HepG2 (cell line): Measurements from ENCODE around the gene FMNL1. TPM values are rescaled to one million over a fixed set of nuclear protein-coding genes. Genes with fewer than 3 reads are reported as not detected.

Experiments
- ATAC-seq: fragments of 200-7000 bp; cut with Tn5 transposase; 3 replicates; pipeline ENCODE4 v1.9.1; 2020; ENCODE audit warnings: mild to moderate bottlenecking, moderate library complexity
- BruUV-seq: library from RNA; stranded (reverse); fragments of 400-500 nt; replicated peaks from 2 replicates; lab custom pipeline; 2021; lab: Mats Ljungman, UMichigan
- CTCF ChIA-PET: fragments of 300-600 bp; formaldehyde crosslinking; extraction: SDS; loops from one replicate; lab custom pipeline; 2021; ENCODE audit warnings: low total read pairs, inconsistent platforms, low intra/inter-chr PET ratio; lab: Yijun Ruan, JAX
- POLR2A ChIA-PET: fragments of 350-600 bp; sonication (Branson Sonifier 250); formaldehyde crosslinking; loops from one replicate; lab custom pipeline; 2020; ENCODE audit warnings: antibody characterized with exemption, inconsistent platforms; lab: Yijun Ruan, JAX
- DNase-seq: peaks from one replicate; pipeline ENCODE4 v3.0.0-alpha.2; 2015; ENCODE audit warnings: low spot score
- FAIRE-seq: peaks from 3 replicates; lab custom pipeline; 2011; peaks lifted over from hg19 to GRCh38; lab: Jason Lieb, UNC
- H2AFZ ChIP-seq: one replicate; pipeline ENCODE4 v1.6.1; 2011; ENCODE audit warnings: low read length, inconsistent platforms
- H3K27ac ChIP-seq: fragments of 300-600 bp; 3 replicates; pipeline ENCODE4 v1.8.0; 2011; ENCODE audit warnings: mixed run types, mild to moderate bottlenecking, mixed read lengths, low read length, inconsistent platforms; ENCODE audit not compliant: insufficient read depth; ENCODE audit errors: extremely low read length
- H3K27me3 ChIP-seq, 2 experiments: fragments of 200-600 bp in 1 of 2; 2 replicates in 1 of 2; 3 replicates in 1 of 2; pipeline versions ENCODE4 v1.6.0 to v1.8.0; 2011; ENCODE audit warnings: low read length in 2 of 2, mild to moderate bottlenecking in 2 of 2, moderate library complexity in 2 of 2, inconsistent platforms in 1 of 2; ENCODE audit not compliant: insufficient read depth in 2 of 2, control insufficient read depth in 1 of 2
- H3K36me3 ChIP-seq, 2 experiments: fragments of 200-600 bp in 1 of 2; replicated peaks in 1 of 2; 2 replicates in 1 of 2; 3 replicates in 1 of 2; pipeline versions ENCODE4 v1.5.1 to v1.8.0; 2011; ENCODE audit warnings: low read length in 2 of 2, inconsistent platforms in 1 of 2; ENCODE audit not compliant: insufficient read depth in 2 of 2, control insufficient read depth in 1 of 2
- H3K4me1 ChIP-seq: 2 replicates; pipeline ENCODE4 v1.5.1; 2012; ENCODE audit warnings: low read length, inconsistent platforms; ENCODE audit not compliant: insufficient read depth
- H3K4me2 ChIP-seq: 2 replicates; pipeline ENCODE4 v1.6.0; 2011; ENCODE audit warnings: low read depth, low read length, inconsistent platforms
- H3K4me3 ChIP-seq, 3 experiments: fragments of 200-600 bp in 1 of 3; sonication (generic), shearing (Covaris generic) in 1 of 3; replicated peaks in 1 of 3; 2 replicates each; pipeline ENCODE4 v1.5.1; 2011 to 2016; ENCODE audit warnings: low read length in 3 of 3, inconsistent platforms in 2 of 3, low read depth in 2 of 3, mild to moderate bottlenecking in 2 of 3, control low read depth in 1 of 3, mixed read lengths in 1 of 3; ENCODE audit not compliant: insufficient read depth in 1 of 3
- H3K79me2 ChIP-seq: one replicate; pipeline ENCODE4 v1.6.1; 2011; ENCODE audit warnings: low read length, inconsistent platforms; ENCODE audit not compliant: insufficient read depth
- H3K9ac ChIP-seq: 2 replicates; pipeline ENCODE4 v1.6.0; 2011; ENCODE audit warnings: mild to moderate bottlenecking, low read depth, low read length, inconsistent platforms; ENCODE audit not compliant: insufficient read depth
- H3K9me3 ChIP-seq: 2 replicates; pipeline ENCODE4 v1.5.1; 2012; ENCODE audit warnings: mild to moderate bottlenecking, low read length
- H4K20me1 ChIP-seq: 2 replicates; pipeline ENCODE4 v1.6.0; 2011; ENCODE audit warnings: inconsistent platforms, mild to moderate bottlenecking, low read length, moderate library complexity; ENCODE audit not compliant: insufficient read depth
- CREBL2 ChIP-seq: sonication (generic); formaldehyde crosslinking; IDR thresholded peaks from 2 replicates; pipeline ENCODE4 v1.8.1; 2023; ENCODE audit warnings: missing genetic modification reagents, mild to moderate bottlenecking, borderline replicate concordance
- EEA1 ChIP-seq: sonication (generic); formaldehyde crosslinking; IDR thresholded peaks from 2 replicates; pipeline ENCODE4 v1.5.1; 2020; ENCODE audit warnings: mild to moderate bottlenecking, missing genetic modification reagents, borderline replicate concordance
- FOXO1 ChIP-seq: sonication (generic); formaldehyde crosslinking; IDR thresholded peaks from 2 replicates; pipeline ENCODE4 v1.4.0; 2020; ENCODE audit warnings: missing genetic modification reagents
- GMEB2 ChIP-seq: IDR thresholded peaks from 2 replicates; pipeline ENCODE4 v1.6.1; 2016; ENCODE audit warnings: missing biosample characterization, missing genetic modification reagents, low read depth
- IKZF1 ChIP-seq: fragments of 450-650 bp; IDR thresholded peaks from 2 replicates; pipeline ENCODE4 v1.7.1; 2016
- MLXIP ChIP-seq: sonication (generic); formaldehyde crosslinking; IDR thresholded peaks from 2 replicates; pipeline ENCODE4 v1.9.0; 2021; ENCODE audit warnings: missing genetic modification reagents, borderline replicate concordance
- NFIB ChIP-seq: sonication (generic); formaldehyde crosslinking; IDR thresholded peaks from 2 replicates; pipeline ENCODE4 v1.9.0; 2021; ENCODE audit warnings: missing genetic modification reagents, mild to moderate bottlenecking, borderline replicate concordance
- ZNF75D ChIP-seq: sonication (generic); formaldehyde crosslinking; IDR thresholded peaks from 2 replicates; pipeline ENCODE4 v1.8.1; 2023; ENCODE audit warnings: missing genetic modification reagents, mild to moderate bottlenecking, borderline replicate concordance
- ZNF781 ChIP-seq: sonication (generic); formaldehyde crosslinking; IDR thresholded peaks from 2 replicates; pipeline ENCODE4 v1.5.1; 2020; ENCODE audit warnings: borderline replicate concordance, mild to moderate bottlenecking, missing genetic modification reagents; ENCODE audit errors: not compliant biosample characterization
- WGBS: methylation state at CpG from one replicate; pipeline ENCODE4 v1.1.6; 2017; ENCODE audit warnings: low lambda C conversion rate; 5-methylcytosine and 5-hydroxymethylcytosine counted together
- in situ Hi-C: cut with HindIII; loops from 2 replicates; pipeline ENCODE4 v1.10.0; 2017; ENCODE audit warnings: low pct_unique_long_range_greater_than_20kb; ENCODE audit not compliant: extremely low pct_ligation_motif_present
- intact Hi-C: fragments of 100-400 bp; cut with micrococcal nuclease; formaldehyde crosslinking; loops from one replicate; pipeline ENCODE4 v1.10.0; 2022; ENCODE audit not compliant: unreplicated experiment
- polyA plus RNA-seq, 8 experiments: library from polyadenylated mRNA; depleted of rRNA in 3 of 8; stranded (reverse) in 7 of 8; unstranded in 1 of 8; fragments of >200 nt; fragmentation: Illumina TruSeq in 4 of 8; extraction: Trizol in 4 of 8; gene quantifications; 2 replicates each; pipeline versions ENCODE4 v1.2.1 to v1.2.3, GENCODE V29; 2011 to 2016; ENCODE audit warnings: low read depth in 4 of 8, missing spikeins in 1 of 8, mixed read lengths in 1 of 8; ENCODE audit not compliant: insufficient read depth in 1 of 8
- total RNA-seq, 5 experiments: library from RNA; depleted of rRNA; stranded (reverse); fragments of >200 nt; fragmentation: Illumina TruSeq; extraction: Trizol; gene quantifications; 2 replicates each; pipeline ENCODE4 v1.2.3, GENCODE V29; 2016; ENCODE audit warnings: low read depth in 1 of 5

Gene FMNL1
- total and polyA plus RNA-seq, 2 of the 13 experiments (the other 11 are each of a cell fraction or from before 2014, with no cell fraction given): 0.53 to 0.70 TPM

- Histone ChIP-seq H3K4me1 (peaks cover 17% of the 10 kb centered on the region), H2AFZ (no peak overlapping the region), H3K27me3 (no peaks in the 10 kb centered on the region), H3K79me2 (no peaks in the 10 kb centered on the region), H3K4me2 (no peak overlapping the region), H3K9ac (no peak overlapping the region), H3K27ac (no peak overlapping the region), H3K4me3 (no peak overlapping the region), H4K20me1 (no peaks in the 10 kb centered on the region), H3K36me3 (peaks cover 14 to 31% of the 10 kb centered on the region in 2 experiments; a peak in 4 of 5 replicates), H3K9me3 (no peaks in the 10 kb centered on the region)
- BruUV-seq: no TSS peak
- ATAC-seq (no peak), FAIRE-seq (no peak), DNase-seq (no peak)
- 80% methylated on average over 5 of the region's 5 CpGs for WGBS
- intact Hi-C loops: no loop called here
- ChIA-PET POLR2A (no interaction called here), CTCF (interaction anchor here (1.4 kb wide), 1 partner anchor 111 kb away, joined by 4 read pairs; no protein-coding TSS in a partner anchor)
- no peak for TF ChIP-seq NFIB (CRISPR knock-in tag)
- no peak for TF ChIP-seq EEA1 (CRISPR knock-in tag)
- in situ Hi-C loops: no loop called here
These were observed 52.3 kb downstream of the FMNL1 start for GRCh38 chr17:45274033-45274432.

DNA sequence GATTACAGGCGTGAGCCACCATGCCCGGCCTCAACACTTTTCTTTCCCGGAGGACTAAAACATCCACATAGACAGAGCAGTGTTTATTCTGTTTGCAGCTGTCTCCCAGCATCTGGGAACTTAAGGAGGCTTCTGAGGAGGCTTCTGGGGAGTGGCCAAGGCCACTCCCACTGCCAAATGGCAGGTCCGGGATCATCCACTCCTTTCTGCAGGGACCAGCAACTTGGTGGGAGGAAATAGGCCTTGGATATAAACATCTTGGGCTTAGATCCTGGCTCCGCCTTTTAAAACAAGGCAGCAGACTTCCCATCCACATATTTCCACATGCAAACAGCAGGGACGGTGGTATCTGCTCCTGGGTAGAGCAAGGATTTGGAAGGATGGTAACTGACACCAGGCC lies 54.3 kb downstream of the FMNL1 start:
- CTCF ChIA-PET: interaction anchor here (5.4 kb wide), 1 partner anchor 109 kb away, joined by 114 read pairs; no protein-coding TSS in a partner anchor
- Histone ChIP-seq H2AFZ (no peak overlapping the region), H3K36me3 (peaks cover 5 to 14% of the 10 kb centered on the region in 2 experiments; a peak in 4 of 5 replicates), H3K4me2 (no peak overlapping the region), H3K9ac (no peak overlapping the region), H4K20me1 (no peaks in the 10 kb centered on the region), H3K27me3 (no peaks in the 10 kb centered on the region), H3K9me3 (no peaks in the 10 kb centered on the region), H3K4me1 (peaks cover 17% of the 10 kb centered on the region), H3K79me2 (no peaks in the 10 kb centered on the region), H3K4me3 (no peak overlapping the region), H3K27ac (no peak overlapping the region)
- in situ Hi-C loops (loop anchor here (5.0 kb wide), 1 partner anchor 111 kb away; no protein-coding TSS in a partner anchor), intact Hi-C loops (loop anchor here (2.0 to 5.0 kb wide), 3 partner anchors 37 to 96 kb away; no protein-coding TSS in a partner anchor)
- DNase-seq: no peak
- TF ChIP-seq GMEB2 (no peak), MLXIP (CRISPR knock-in tag) (no peak), IKZF1 (no peak), ZNF75D (CRISPR knock-in tag) (no peak), CREBL2 (no peak), FOXO1 (CRISPR knock-in tag) (no peak), ZNF781 (no peak)
- no TSS peak for BruUV-seq
- 84% methylated on average over 6 of the region's 6 CpGs for WGBS
- no peak for ATAC-seq
- FAIRE-seq: no peak
- POLR2A ChIA-PET: interaction anchor here (2.2 kb wide), 1 partner anchor 36 kb away, joined by 14 read pairs; no protein-coding TSS in a partner anchor
